Fibroblast of lung (primary cell): ENCODE data around the gene ZNF581. TPM values are rescaled to one million over a fixed set of nuclear protein-coding genes. Genes with fewer than 3 reads are reported as not detected.

Experiments
- DNase-seq, 2 donors: peaks; one replicate each; pipeline versions ENCODE4 v3.0.0 to v3.0.0-alpha.2; 2010; ENCODE audit warnings: low read depth in 2 of 2
- H2AFZ ChIP-seq: 2 replicates; pipeline ENCODE4 v1.5.1; 2012; ENCODE audit warnings: low read length, control low read depth, inconsistent platforms
- H3K27ac ChIP-seq: 2 replicates; pipeline ENCODE4 v1.5.1; 2011; ENCODE audit warnings: low read length, control low read depth; ENCODE audit not compliant: insufficient read depth
- H3K27me3 ChIP-seq: 2 replicates; pipeline ENCODE4 v1.5.1; 2011; ENCODE audit warnings: mild to moderate bottlenecking, low read length; ENCODE audit not compliant: control insufficient read depth, insufficient read depth
- H3K36me3 ChIP-seq: 2 replicates; pipeline ENCODE4 v1.5.1; 2011; ENCODE audit warnings: low read length; ENCODE audit not compliant: control insufficient read depth, insufficient read depth
- H3K4me1 ChIP-seq: 2 replicates; pipeline ENCODE4 v1.5.1; 2011; ENCODE audit warnings: low read length; ENCODE audit not compliant: control insufficient read depth, insufficient read depth; ENCODE audit errors: extremely low read depth
- H3K4me2 ChIP-seq: 2 replicates; pipeline ENCODE4 v1.5.1; 2011; ENCODE audit warnings: low read length, control low read depth; ENCODE audit not compliant: insufficient read depth; ENCODE audit errors: extremely low read depth
- H3K4me3 ChIP-seq, 4 experiments: fragments of 200-600 bp in 1 of 4; sonication (generic) in 1 of 4; replicated peaks in 1 of 4; 2 replicates each; pipeline ENCODE4 v1.5.1; 2011 to 2016; ENCODE audit warnings: low read length in 4 of 4, low read depth in 3 of 4, mild to moderate bottlenecking in 3 of 4, control low read depth in 2 of 4, inconsistent platforms in 1 of 4, mixed read lengths in 1 of 4; ENCODE audit not compliant: insufficient read depth in 1 of 4; ENCODE audit errors: control extremely low read depth in 1 of 4
- H3K79me2 ChIP-seq: 2 replicates; pipeline ENCODE4 v1.5.1; 2012; ENCODE audit warnings: mild to moderate bottlenecking, low read length, inconsistent platforms; ENCODE audit not compliant: control insufficient read depth, insufficient read depth
- H3K9ac ChIP-seq: 2 replicates; pipeline ENCODE4 v1.5.1; 2011; ENCODE audit warnings: mild to moderate bottlenecking, low read length, control low read depth; ENCODE audit not compliant: insufficient read depth
- H3K9me3 ChIP-seq: 2 replicates; pipeline ENCODE4 v1.5.1; 2012; ENCODE audit warnings: low read depth, low read length; ENCODE audit not compliant: control insufficient read depth, insufficient read depth
- H4K20me1 ChIP-seq: 2 replicates; pipeline ENCODE4 v1.5.1; 2011; ENCODE audit warnings: low read length; ENCODE audit not compliant: control insufficient read depth, insufficient read depth; ENCODE audit errors: extremely low read depth
- EZH2 ChIP-seq: IDR thresholded peaks from 2 replicates; pipeline ENCODE4 v1.5.1; 2012; ENCODE audit warnings: low read length, control low read depth, mild to moderate bottlenecking; ENCODE audit errors: missing control alignments
- polyA plus RNA-seq, 2 donors: library from polyadenylated mRNA; depleted of rRNA in 1 of 2; stranded (reverse) in 1 of 2; unstranded in 1 of 2; fragments of >200 nt; gene quantifications; 2 replicates each; pipeline ENCODE4 v1.2.1, GENCODE V29; 2011 to 2012; ENCODE audit warnings: missing spikeins in 1 of 2
- total RNA-seq: library from RNA; depleted of rRNA; stranded (reverse); fragments of >200 nt; gene quantifications from 2 replicates; pipeline ENCODE4 v1.2.1, GENCODE V29; 2014
- TF ChIP-seq, protein P1 (sequence below), 2 donors: IDR thresholded peaks in 1 of 2; conservative IDR thresholded peaks in 1 of 2; 1 replicate in 1 of 2; 2 replicates in 1 of 2; pipeline ENCODE4 v1.5.1; 2011 to 2012; ENCODE audit warnings: low read length in 2 of 2, control low read depth in 1 of 2, inconsistent platforms in 1 of 2, low read depth in 1 of 2, mild to moderate bottlenecking in 1 of 2

The ZNF581 gene
- total and polyA plus RNA-seq, 2 donors (not counting 1 experiment from before 2014, with no cell fraction given) = 9.2 to 33.4 TPM

DNA sequence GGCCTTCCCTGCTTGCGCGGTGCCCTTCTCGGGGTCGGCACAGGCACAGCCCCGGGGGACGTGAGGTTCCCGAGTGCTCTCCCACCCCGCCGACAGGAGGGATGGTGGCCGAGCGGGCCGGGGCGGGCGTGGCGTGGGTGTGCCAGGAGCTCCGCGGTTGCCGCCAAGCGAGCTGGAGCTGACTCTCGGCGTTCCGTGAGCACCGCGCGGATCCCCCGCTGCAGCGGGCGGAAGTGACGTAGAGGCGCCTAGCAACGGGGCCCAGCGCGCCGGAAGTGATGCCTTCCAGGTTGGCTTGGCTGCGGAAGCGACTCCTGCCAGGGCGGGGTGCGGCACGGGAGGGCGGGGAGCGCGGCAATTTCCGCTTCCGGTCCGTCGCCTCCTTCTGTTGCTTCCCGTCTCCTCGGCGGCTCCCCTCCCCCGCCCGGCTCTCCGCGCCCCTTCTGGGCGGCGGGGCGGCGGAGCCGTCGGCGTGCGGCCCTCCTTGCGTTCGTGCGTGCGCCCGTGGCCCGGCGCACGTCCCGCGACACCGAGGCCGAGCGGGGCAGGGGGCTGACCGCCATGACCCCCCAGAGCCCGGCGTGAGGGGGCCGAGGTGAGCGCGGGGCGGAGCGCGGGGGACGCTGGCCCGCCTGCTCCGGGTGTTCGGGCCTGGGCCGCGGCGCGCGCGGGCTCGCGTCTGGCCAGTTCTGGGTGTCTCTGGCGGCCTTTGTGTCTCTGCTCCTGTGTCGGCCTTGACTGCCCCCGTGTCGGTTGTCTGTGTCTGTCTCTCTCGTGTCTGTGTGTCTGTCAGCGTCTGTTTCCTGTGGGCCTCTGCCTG, 31.6 kb downstream of the ZNF581 start, which contains the start of gene EPN1:
TSS of gene EPN1 (plus strand) at position 386 of the 820 bp plus-strand sequence. CDS start 3,402 bp downstream, outside the sequence.
- Histone ChIP-seq H3K4me2 (peak within 1 kb of the TSS; percentile 99), H2AFZ (peak within 1 kb of the TSS; percentile 24), H4K20me1 (peaks cover 4% of the 10 kb centered on the region), H3K9me3 (no peaks in the 10 kb centered on the region), H3K4me1 (peaks cover 12% of the 10 kb centered on the region), H3K27ac (peak within 1 kb of the TSS; percentile 90), H3K9ac (peak within 1 kb of the TSS; percentile 86), H3K36me3 (peaks cover 24% of the 10 kb centered on the region), H3K4me3 (peak within 1 kb of the TSS; percentile 71 to 90 (median 80)), H3K27me3 (no peaks in the 10 kb centered on the region), H3K79me2 (peaks cover 79% of the 10 kb centered on the region)
- peak; percentile 96 for DNase-seq
- TF ChIP-seq, protein P1, sequence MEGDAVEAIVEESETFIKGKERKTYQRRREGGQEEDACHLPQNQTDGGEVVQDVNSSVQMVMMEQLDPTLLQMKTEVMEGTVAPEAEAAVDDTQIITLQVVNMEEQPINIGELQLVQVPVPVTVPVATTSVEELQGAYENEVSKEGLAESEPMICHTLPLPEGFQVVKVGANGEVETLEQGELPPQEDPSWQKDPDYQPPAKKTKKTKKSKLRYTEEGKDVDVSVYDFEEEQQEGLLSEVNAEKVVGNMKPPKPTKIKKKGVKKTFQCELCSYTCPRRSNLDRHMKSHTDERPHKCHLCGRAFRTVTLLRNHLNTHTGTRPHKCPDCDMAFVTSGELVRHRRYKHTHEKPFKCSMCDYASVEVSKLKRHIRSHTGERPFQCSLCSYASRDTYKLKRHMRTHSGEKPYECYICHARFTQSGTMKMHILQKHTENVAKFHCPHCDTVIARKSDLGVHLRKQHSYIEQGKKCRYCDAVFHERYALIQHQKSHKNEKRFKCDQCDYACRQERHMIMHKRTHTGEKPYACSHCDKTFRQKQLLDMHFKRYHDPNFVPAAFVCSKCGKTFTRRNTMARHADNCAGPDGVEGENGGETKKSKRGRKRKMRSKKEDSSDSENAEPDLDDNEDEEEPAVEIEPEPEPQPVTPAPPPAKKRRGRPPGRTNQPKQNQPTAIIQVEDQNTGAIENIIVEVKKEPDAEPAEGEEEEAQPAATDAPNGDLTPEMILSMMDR (conservative IDR thresholded peaks at IDR 0.05 in 1 of 2, IDR thresholded peaks at IDR 0.05 in 1 of 2; ENCODE audit: low read depth in 1 of 2, low read length in 2 of 2) = no peak
- no peak for TF ChIP-seq EZH2

DNA sequence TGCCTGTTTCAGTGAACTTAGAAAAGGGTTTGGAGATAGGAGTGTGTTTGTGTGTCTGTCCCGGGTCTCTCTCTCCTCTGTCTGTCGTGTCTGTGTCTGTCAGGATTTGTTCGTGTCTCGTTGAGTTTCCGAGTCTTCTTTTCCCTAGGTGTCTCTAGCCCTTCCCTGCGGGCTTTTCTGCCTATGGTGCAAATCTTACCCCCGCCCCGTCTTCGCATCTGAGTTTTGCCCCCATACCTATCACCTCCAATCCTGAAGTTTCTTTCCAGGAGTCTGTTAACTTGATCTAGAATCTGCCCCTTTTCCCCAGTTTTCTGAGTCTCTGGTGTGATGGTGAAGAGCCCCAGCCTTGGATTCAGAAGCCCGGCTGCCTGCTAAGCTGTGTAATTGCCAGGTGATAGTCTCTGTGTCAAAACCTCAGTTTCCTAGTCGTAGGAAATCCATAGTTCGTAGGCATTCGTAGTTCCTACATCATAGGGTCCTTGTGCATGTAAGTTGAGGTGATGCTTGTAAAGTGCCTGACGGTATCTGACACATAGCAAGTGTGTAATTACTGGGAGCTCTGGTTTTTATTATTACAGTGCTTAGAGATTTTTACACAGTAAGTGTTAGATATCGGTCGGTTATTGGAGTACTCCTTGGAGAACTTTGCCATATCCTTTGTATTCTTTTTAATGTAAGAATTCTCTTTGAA, 32.4 kb downstream of the ZNF581 start:
- H3K4me2 ChIP-seq = peak overlapping the region; percentile 99
- H3K4me1 ChIP-seq = peaks cover 14% of the 10 kb centered on the region
- DNase-seq = no peak
- H3K79me2 ChIP-seq = peaks cover 79% of the 10 kb centered on the region
- H3K9ac ChIP-seq = peak overlapping the region; percentile 86
- TF ChIP-seq, protein P1 (conservative IDR thresholded peaks at IDR 0.05 in 1 of 2, IDR thresholded peaks at IDR 0.05 in 1 of 2; ENCODE audit: low read depth in 1 of 2, low read length in 2 of 2) = no peak
- no peak for TF ChIP-seq EZH2
- no peaks in the 10 kb centered on the region for H3K27me3 ChIP-seq
- no peaks in the 10 kb centered on the region for H3K9me3 ChIP-seq
- H3K4me3 ChIP-seq = peak overlapping the region; percentile 71 to 90 (median 80)
- H3K27ac ChIP-seq = peak overlapping the region; percentile 90
- H3K36me3 ChIP-seq = peaks cover 21% of the 10 kb centered on the region
- H2AFZ ChIP-seq = peak overlapping the region; percentile 24
- H4K20me1 ChIP-seq = peaks cover 5% of the 10 kb centered on the region

DNA sequence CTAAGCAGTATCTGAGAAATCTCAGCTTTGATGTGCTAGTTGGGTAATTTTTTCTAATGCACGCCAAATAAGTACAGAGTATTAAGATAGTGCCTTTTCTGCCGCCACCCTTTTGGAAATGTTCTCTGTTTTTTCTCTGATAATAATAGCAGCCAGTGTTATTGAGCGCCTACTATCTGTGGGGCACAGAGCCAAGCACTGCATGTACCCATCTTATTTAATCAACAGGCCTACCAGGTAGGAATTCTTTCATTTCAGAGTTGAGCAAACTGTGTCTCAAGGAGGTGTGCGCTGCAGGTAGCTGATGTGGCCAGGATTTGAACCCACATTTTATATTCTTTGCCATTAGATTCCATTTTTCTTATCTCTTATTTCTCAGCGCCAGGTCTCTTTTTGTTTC, 32.9 kb downstream of the ZNF581 start:
- H3K36me3 ChIP-seq = peaks cover 22% of the 10 kb centered on the region
- no peak overlapping the region for H3K9ac ChIP-seq
- peak in 1 of 2 donors; percentile 10 for DNase-seq
- peaks cover 17% of the 10 kb centered on the region for H3K4me1 ChIP-seq
- H3K27ac ChIP-seq = no peak overlapping the region
- no peak overlapping the region for H2AFZ ChIP-seq
- peaks cover 2% of the 10 kb centered on the region for H4K20me1 ChIP-seq
- H3K79me2 ChIP-seq = peaks cover 79% of the 10 kb centered on the region
- peak overlapping the region; percentile 71 to 90 (median 80) for H3K4me3 ChIP-seq
- TF ChIP-seq, protein P1 (conservative IDR thresholded peaks at IDR 0.05 in 1 of 2, IDR thresholded peaks at IDR 0.05 in 1 of 2; ENCODE audit: low read depth in 1 of 2, low read length in 2 of 2) = peak in 1 of 2 donors; percentile 8
- no peak for TF ChIP-seq EZH2
- H3K27me3 ChIP-seq = no peaks in the 10 kb centered on the region
- H3K9me3 ChIP-seq = no peaks in the 10 kb centered on the region
- H3K4me2 ChIP-seq = peak overlapping the region; percentile 99
